Fibroblast of gingiva (primary cell): Measurements from ENCODE around the gene ANKRD34A.

Source experiments
- DNase-seq: peaks from one replicate; pipeline ENCODE4 v3.0.0-alpha.2; 2011; ENCODE audit warnings: low read depth

Gene ANKRD34A

DNA sequence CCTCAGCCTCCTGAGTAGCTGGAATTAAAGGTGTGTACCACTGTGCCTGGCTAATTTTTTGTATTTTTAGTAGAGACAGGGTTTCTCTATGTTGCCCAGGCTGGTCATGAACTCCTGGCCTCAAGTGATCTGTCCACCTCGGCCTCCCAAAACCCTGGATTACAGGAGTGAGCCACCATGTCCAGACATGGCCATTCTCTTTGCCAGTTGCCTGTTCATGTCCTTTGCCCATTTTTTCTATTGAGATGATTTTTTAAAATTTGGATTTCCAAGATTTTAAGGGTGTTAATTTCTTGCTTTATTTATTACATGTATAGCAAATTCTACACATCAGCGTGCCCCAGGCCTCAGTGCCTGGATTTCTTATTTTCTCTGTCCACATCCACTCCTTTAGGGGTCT, 2.9 kb upstream of the ANKRD34A start:
- no peak for DNase-seq

DNA sequence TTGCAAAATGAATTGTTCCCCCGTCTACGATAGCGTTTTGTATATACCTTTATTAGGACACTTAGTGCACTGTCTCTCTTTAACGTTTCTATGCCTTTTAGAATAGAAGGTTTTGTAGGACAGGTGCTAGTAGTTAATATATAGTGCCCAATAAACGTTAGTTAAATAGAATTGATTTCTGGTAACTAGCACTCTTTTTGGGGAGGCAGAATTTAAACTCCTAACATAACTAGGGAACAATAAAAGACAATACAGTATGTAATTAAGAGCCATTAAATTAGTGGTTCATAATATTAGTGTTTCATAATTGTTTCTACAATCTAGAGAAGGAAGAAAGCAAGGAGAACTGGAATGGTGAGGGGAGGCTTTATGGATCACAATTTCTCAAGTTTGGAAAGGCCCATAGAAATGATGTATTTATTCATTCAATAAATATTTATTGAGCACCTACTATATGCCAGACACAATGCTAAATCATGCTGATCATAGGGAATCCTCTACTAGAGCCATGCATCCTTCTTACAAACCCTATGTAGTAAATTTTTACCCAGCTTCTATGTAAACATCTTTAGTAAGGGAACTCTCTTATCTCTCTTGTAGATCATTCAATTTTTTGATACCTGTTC, 857 bp upstream of the ANKRD34A start:
- DNase-seq = no peak

DNA sequence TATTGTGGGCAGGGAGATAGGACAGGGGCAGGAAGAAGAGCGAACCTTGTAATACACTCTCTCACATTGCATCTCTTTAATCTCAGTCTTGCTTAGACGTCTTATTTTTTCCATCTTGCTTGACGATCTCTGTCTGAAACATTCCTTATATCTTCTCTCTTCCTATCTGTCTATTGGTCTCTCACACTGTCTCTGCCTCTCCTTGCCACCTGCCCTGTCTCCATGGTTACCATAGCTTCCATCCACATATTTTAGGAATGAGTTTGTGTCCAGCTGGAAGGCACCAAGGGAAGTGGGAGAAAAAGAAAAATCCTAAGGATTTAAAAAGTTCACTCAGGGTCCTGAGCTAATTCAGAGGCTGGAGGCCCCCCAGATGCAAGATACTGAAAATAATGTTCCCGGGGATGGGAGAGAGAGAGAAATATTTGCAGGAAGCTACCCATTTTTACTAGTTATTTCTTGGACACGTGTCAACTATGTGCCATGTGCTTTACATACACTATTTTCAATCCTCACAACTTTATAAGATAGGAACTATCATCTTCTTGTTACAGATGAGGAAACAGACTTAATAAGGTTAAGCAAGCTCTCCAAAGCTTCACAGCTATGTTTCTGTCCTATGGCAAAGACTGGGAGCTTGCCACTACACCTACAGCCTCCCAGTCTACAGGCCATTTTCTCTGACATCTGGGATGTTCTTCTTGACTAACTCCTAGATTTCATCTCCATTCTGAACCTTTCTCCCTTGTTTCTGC, 933 bp downstream of the ANKRD34A start:
- no peak for DNase-seq

DNA sequence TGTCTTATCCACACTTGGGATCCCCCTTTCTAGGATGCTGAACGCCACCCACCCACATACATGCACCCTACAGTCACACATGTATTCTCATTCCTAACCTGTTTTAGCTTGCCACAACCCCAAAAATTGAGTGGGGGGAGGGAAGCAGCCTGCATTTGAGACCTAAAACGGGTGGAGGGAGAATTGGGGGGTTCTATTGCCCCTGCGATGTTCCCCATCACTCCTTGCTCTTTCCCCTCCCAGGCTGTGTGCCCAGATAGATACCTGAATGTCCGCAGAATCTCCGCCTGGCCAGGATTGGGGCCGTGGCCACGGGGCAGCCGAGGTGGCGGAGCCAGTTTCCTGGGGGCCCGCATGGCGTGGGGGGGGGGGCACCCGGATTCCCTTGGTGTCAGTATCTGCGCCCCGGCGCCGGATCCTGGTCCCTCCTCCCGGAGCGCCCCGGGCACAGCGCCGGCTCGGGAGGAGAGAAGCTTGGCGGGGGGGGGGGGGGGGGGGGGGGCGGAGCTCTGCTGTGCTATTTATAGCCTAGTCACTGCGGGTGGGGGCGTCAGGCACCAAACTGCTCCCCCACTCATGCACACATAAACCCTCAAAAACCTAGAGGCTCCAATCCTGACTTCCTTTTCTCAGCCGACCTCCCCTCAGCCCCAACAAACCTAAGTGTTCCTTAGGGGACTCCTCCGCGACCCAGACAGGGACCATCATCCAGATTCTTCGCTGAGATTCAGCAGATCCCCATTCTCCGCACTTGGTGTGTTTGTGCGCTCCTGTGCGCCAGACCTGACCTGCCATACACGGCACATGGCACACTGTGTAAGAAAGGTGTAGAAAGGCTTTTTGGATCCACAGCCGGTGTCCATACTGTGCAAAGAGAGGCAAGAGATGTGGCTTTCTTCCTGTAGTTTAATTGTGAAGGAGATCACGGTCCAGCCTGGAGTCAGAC, 1.9 kb downstream of the ANKRD34A start:
- no peak for DNase-seq

DNA sequence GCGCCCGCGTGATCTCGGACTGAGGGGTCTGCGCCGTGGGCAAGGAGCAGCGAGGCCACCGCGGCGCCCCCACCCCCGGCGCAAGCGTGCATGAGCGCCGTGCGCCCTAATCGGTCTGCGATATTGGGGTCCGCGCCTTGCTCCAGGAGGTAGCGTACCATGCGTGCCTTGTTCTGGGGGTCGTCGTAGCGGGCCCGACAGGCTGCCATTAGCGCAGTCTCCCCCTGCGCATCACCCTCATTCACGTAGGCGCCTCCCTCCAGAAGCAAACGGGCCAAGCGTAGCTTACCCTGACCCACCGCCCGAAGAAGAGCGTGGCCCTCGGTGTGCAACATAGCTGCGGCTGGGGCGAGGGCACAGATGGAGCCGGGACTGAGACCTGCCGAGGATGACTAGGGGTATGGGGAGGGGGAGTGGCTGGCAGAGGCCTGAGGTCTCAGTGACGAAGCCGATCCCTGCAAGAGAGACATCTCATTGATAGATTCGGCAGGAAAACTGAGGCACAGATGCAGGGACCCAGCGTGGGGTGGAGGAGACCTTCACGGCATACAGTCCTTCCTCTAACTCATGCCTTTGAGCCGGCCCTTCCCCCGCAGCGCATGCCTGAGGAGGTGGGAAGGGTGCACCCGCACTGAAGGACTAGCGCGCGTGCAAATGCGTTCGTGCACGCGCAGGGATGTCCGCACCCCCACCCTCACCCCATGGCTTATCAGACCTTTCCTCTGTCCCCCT, 2.8 kb downstream of the ANKRD34A start:
- DNase-seq = no peak

DNA sequence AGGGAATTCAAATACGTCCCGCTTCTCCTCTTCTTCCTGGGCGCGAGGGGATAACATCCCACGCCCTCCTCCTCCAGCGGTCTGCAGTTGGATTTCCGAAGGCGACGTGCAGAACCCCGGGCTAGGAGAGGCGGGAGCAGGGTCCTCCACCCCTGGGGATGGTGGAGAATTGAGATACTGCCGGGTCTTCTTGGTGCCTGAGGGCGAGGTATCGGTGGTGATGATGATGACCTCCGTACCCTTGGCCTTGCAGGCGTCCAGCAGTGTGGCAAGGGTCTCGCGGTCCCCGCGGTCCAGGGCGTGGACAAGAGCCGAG, 3.3 kb downstream of the ANKRD34A start:
- no peak for DNase-seq

DNA sequence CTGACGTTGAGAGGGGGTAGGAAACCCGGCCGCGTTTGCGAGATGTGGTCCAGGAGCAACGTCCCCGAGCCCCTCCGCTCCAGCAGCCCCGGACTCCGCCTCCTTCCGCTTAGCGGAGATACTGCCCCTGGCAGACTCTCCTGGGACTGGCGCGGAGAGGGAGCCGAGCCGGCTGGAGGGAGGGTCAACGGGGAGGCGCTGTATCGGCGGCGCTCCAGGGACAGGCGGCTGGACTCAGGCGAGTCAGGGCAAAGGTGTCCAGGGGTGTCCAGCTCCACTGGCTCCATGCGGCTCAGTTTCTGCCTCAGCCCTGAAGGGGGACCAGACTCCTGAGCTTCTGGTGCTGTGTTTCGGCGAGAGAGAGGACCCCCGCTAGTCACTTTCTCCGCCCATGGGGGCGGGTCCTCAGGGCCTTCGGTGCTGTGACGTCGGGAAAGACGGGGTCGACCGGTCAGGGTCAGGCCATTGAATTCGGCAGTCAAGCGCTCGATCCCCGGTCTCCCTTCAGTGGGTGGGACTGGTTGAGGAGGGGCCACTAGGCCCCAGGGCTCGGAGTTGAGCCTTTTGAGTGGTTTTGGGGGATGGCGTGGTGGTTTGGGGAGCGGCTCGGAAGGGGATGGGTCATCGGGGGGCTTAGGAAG, 3.8 kb downstream of the ANKRD34A start:
- peak; percentile 65 for DNase-seq

DNA sequence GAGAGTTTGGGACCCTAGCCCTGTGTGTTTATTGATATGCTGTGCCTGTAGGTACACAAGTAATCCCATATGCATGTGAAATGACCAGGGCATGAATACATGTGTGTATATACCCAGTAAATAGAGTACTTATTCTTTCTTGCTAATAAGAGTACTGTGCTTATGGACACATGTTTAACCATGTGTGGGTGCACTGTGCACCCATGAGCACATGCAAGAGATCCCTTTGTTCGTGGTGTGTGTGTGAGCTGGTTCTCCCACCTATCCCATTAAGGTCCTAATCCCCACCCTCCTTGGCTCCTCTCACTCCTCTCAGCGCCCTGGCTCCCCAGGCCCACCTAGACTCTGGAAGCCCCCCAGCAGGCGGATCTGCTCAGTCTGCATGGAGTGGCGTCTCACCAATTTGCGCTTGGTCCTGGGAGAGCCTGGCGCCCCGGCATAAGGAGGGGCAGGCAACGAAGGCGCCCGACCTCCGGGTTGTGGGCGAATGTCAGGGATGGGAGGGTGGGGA, 4.4 kb downstream of the ANKRD34A start:
- no peak for DNase-seq

DNA sequence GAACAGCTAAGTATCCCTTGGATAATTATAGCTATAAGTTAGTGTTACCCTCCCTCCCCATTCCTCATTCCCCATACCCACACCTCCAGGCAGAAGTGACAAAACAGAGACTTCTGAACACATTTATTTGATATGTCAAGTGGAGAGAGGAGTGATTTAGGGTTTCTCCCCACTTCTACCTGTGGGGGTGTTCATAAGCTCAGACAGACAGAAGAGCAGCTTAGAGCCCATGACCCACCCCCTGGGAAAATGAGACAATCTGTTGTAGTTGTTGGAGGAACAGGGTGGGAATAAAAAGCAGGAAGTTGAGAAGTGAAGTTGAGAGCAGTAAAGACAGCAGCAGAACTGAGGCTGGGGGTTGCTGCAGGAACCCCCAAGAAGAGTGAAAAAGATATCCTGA, 5.0 kb downstream of the ANKRD34A start:
- no peak for DNase-seq

DNA sequence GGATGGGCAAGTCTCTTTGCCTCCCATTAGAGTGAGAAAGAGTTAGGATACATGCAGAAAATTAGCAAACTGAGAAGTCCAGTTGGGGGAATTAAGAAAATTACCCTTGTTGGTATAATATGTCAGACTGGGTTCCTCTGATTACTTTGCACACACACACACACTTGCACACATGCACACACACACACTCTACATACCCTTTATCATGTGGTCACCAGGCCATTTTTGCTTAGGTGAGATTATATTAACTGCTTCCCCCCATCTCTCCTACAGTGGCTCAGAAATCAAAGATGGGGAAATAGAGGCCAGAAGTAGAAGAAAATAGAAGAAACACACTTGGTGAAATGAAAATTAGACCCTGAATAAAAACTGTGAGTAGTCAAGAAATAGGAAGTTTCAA, 5.6 kb downstream of the ANKRD34A start:
- no peak for DNase-seq

DNA sequence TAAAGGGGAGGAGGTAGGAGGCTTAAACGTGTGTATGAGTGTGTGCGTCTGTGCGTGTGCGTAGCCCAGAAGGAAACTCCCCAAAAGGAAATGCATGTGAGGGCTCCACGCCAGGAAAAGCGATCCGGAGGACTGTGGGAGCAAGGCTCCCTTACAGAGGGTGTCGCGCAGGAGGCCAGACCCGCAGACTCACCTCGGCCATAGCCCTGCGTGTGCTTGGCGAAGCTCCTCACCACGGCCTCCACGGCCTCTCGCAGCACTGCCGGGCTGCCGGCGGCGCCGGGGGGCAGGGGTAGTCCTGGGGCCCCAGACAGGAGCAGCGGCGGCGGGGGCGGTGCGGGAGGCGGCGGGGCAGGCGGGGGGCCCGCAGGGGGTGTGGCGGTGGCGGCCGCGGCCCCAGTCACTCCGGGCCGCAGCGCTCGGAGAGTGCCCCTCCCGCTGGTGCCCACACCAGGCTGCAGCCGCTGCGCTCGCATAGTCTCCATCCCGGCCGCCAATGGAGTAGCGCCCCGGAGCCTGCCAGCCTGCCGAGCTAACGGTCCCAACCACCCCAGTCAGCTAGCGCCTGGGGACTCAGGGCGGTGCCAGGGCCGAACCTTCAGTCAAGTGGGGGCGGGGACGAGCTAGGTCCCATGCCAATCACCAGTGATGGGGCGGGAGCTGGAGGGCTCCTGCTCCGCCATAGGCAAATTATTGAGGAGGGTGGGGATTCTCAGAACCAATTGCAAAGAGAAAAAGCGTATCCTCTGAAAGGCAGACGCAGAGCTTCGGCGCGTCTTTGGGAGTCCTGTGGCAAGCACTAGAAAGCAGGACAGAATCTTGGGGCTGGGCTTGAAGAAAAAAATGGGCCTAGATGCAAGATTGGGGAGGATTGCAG, 6.7 kb downstream of the ANKRD34A start, which contains the start of gene LIX1L:
LIX1L (minus strand) TSS at position 575 of the 877 bp plus-strand sequence; CDS start at position 485, 90 bp downstream.
- peak; percentile 98 for DNase-seq

DNA sequence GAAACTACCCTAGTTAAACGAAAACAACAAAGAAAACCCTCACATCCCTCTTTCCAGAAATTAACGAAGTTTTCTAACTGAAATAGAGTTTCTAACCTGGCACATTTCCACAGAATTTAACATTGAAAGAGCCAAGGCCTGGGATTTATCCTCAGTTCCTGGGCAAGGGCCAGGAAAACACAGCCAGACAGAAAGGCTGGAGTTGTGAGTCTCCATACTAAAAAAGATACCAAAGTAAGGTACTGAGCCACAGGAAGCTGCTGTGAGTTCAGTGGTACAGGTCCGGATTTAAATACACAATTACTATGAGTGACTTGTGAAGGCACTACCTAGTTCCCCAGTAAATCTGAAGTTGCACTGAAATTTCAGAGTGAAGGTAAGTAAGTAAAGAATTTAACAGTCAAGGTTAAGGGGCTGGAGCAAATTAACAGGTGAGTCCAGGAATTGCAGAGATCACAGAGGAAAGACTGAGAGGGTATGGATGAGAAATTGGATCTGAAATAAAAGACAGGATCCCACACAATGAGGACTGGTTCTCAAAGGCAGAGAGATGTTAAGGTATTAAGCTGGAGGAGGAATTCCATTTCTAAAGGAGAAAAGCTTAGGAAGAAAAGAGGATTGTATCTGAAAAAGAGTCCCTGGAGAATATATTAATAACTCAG, 7.5 kb downstream of the ANKRD34A start:
- DNase-seq = peak; percentile 62

DNA sequence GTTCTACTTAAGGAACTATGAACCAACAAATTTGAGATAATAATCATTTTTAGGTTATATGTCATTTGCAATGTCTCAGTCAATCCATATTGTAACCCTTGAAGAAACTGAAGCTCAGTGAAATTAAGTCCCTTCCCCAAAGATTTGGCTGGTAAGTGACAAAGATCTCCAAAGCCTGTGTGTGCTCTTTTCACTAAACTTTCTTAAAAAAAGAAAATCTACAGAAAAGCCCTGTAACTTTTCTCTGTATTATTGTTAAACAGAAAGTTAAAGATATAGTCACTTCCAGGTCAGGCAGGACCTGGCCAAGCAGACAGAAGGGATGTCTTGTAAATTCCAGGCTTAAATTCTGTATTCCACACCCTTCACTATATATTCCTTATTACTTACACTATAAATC, 8.0 kb downstream of the ANKRD34A start:
- no peak for DNase-seq

DNA sequence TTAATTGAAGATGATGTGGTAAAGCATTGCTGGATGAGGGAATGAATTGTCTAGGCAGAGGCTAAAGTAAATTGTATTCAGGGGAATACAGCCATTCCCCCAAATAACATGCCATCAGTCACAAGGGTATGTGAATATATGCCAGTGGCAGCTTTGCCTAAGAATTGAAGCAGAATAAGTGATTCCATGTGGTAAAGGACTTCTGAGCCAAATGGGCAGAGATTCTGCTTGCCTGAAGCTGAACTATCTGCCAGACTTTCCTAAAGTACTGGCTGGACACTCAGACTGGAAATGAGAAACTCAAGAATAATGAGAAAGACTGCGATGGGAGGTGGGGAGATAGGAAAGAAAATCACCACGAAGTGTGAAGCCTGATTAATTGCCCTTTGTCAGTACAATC, 8.9 kb downstream of the ANKRD34A start:
- peak; percentile 92 for DNase-seq

DNA sequence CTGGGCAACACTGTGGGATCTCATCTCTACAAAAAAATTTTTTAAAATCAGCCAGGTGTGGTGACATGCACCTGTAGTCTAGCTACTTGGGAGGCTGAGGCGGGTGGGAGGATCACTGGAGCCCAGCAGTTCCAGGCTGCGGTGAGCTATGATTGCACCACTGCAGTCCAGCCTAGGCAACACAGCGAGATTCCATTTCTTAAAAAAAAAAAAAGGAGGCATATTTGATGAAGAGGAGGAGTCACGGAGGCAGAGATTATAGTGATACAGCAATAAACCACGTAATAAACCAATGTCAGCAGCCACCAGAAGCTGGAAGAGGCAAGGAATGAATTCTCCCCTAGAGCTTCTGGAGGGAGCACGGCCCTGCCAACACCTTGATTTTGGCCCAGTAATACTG, 10.5 kb downstream of the ANKRD34A start:
- DNase-seq = peak; percentile 68

DNA sequence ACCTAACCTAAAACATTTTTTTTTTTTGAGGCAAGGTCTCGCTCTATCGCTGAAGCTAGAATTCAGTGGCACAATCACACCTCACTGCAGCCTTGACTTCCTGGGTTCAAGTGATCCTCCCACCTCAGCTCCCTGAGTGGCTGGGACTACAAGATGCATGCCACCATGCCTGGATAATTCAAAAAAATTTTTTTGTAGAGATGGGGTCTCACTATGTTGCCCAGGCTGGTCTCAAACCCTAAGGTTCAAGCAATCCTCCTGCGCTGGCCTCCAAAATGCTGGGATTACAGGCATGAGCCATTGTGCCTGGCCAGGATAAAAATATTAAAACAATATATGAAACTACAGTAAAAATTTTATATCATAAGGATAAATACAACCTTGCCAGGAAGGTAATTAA, 11.5 kb downstream of the ANKRD34A start:
- DNase-seq = no peak

DNA sequence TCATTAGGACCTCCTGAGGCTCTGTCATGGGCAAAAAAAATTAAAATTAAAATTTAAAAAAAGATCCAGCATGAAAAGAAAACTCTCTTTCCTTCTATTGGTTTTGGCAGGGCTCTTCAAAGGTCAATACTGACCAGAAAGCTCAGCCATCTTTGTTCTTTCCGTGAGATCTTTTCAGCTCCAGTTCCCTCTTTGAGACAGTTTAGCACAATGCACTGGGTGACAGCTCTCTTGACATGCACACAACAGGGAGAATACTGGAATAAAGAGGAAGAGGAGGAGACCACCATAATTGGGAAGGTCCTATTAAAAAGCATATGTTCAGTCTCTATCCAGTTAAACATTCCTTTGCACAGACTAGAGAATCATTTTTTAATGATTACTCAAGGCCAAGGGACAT, 12.8 kb downstream of the ANKRD34A start:
- DNase-seq = no peak

DNA sequence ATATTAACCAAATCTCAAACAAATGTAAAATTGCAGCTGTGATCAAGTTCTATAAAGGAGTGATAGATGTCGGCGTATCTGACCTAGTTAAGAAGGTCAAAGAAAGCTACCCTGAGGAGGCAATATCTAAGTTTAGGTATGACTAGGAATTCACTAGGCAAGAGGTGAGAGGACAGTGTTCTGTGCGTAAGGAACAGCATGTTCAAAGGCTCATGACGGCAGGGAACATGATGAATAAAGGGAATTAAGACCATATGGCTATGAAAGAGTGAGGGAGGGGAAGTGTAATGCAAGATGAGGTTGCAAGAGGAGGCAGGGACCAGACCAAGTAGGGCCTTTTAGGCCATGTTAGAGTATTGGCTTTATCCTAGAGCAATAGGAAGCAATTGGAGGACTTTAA, 15.2 kb downstream of the ANKRD34A start:
- peak; percentile 97 for DNase-seq

DNA sequence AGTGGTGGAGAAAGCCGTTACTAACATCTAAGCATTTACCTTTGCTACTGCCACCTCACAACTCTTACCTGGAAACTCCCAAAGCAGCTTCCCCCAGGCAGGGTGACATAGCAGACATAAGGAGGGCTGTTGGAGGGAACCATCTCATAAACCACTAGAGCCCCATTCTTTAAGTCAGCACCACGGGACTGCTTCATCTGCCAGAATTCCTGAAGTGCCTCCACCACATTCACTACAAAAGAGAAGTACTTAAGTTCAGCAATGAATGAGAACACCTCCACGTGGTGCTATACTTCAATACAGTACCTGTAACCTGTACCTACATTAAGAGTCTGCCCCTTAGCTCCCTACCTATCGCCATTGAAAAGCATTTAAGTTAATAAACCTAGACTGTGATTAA, 16.8 kb downstream of the ANKRD34A start:
- no peak for DNase-seq

DNA sequence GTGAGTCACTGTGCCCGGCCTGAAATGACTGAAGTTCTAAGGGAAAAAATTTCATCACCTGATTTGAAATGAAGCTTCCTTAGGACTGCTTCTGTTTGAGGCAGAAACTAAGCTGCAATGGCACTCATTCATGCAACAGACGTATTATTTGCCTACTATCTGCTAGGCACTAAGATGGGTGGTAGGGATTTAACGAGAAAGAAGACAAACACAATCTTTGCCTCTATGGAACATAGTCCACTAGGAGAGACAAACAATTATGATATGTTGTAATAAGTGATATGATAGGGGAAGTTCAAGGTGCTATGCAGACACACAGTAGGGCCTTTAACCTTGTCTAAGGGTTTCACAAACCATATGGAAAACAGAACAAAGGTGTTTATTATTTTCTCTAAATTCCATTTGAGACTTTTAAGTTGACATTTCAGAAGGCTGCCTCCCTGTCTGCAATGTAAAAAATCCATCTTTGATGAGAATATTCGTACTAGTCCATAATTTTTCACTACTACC, 17.8 kb downstream of the ANKRD34A start:
- DNase-seq = no peak
